ENCODE data around the gene GLIS1.

Gene GLIS1

GRCh38 chr1:53626616-53627015 is 112.3 kb downstream of the GLIS1 start:
- no peaks in the 10 kb centered on the region for H3K9me2 ChIP-seq (replicated peaks; ENCODE audit: control insufficient read depth, low read length)
- H3K36me3 ChIP-seq (ENCODE audit: control insufficient read depth, low read length) = no peaks in the 10 kb centered on the region
- H3K27me3 ChIP-seq (ENCODE audit: control insufficient read depth, low read length) = peaks cover 3% of the 10 kb centered on the region; the same call in 1 of the 2 replicates
- no peak overlapping the region for H3K4me3 ChIP-seq (ENCODE audit: low read length)
- H3K4me1 ChIP-seq (ENCODE audit: control insufficient read depth, low read length) = no peaks in the 10 kb centered on the region
- H3K9me3 ChIP-seq (ENCODE audit: control insufficient read depth, insufficient read depth, low read length) = no peaks in the 10 kb centered on the region
- TF ChIP-seq EZH2phosphoT487 (IDR thresholded peaks at IDR 0.05; ENCODE audit: borderline replicate concordance, low read length) (no peak), CTCF (IDR thresholded peaks at IDR 0.05; ENCODE audit: low read depth, low read length, poor library complexity, severe bottlenecking) (no peak)
- H3F3A ChIP-seq (ENCODE audit: control insufficient read depth, insufficient read depth) = no peaks in the 10 kb centered on the region
- H4K20me1 ChIP-seq (ENCODE audit: control insufficient read depth, insufficient read depth, low read depth, low read length) = no peaks in the 10 kb centered on the region
- no peak overlapping the region for H3K27ac ChIP-seq (ENCODE audit: low read depth, low read length)
- H3K4me2 ChIP-seq (ENCODE audit: low read length) = no peak overlapping the region
- no peaks in the 10 kb centered on the region for H3K79me2 ChIP-seq (ENCODE audit: control insufficient read depth, low read length)

- Histone ChIP-seq H3F3A (ENCODE audit: control insufficient read depth, insufficient read depth) (no peaks in the 10 kb centered on the region), H3K79me2 (ENCODE audit: control insufficient read depth, low read length) (no peaks in the 10 kb centered on the region), H3K27me3 (ENCODE audit: control insufficient read depth, low read length) (peaks cover 3% of the 10 kb centered on the region; the same call in 1 of the 2 replicates), H3K9me3 (ENCODE audit: control insufficient read depth, insufficient read depth, low read length) (no peaks in the 10 kb centered on the region), H3K4me3 (ENCODE audit: low read length) (no peak overlapping the region), H3K4me1 (ENCODE audit: control insufficient read depth, low read length) (no peaks in the 10 kb centered on the region), H3K9me2 (replicated peaks; ENCODE audit: control insufficient read depth, low read length) (no peaks in the 10 kb centered on the region), H4K20me1 (ENCODE audit: control insufficient read depth, insufficient read depth, low read depth, low read length) (no peaks in the 10 kb centered on the region), H3K27ac (ENCODE audit: low read depth, low read length) (no peak overlapping the region), H3K4me2 (ENCODE audit: low read length) (no peak overlapping the region), H3K36me3 (ENCODE audit: control insufficient read depth, low read length) (no peaks in the 10 kb centered on the region)
- TF ChIP-seq CTCF (IDR thresholded peaks at IDR 0.05; ENCODE audit: low read depth, low read length, poor library complexity, severe bottlenecking) (no peak), EZH2phosphoT487 (IDR thresholded peaks at IDR 0.05; ENCODE audit: borderline replicate concordance, low read length) (no peak)
Observed at GRCh38 chr1:53625766-53626520, 113.0 kb downstream of the GLIS1 start.

- Histone ChIP-seq H3F3A (ENCODE audit: control insufficient read depth, insufficient read depth) (no peaks in the 10 kb centered on the region), H3K79me2 (ENCODE audit: control insufficient read depth, low read length) (no peaks in the 10 kb centered on the region), H3K4me1 (ENCODE audit: control insufficient read depth, low read length) (no peaks in the 10 kb centered on the region), H3K27me3 (ENCODE audit: control insufficient read depth, low read length) (peaks cover 3% of the 10 kb centered on the region; the same call in 1 of the 2 replicates), H3K9me2 (replicated peaks; ENCODE audit: control insufficient read depth, low read length) (no peaks in the 10 kb centered on the region), H3K9me3 (ENCODE audit: control insufficient read depth, insufficient read depth, low read length) (no peaks in the 10 kb centered on the region), H3K36me3 (ENCODE audit: control insufficient read depth, low read length) (no peaks in the 10 kb centered on the region), H3K4me3 (ENCODE audit: low read length) (no peak overlapping the region), H3K4me2 (ENCODE audit: low read length) (no peak overlapping the region), H4K20me1 (ENCODE audit: control insufficient read depth, insufficient read depth, low read depth, low read length) (no peaks in the 10 kb centered on the region), H3K27ac (ENCODE audit: low read depth, low read length) (no peak overlapping the region)
- TF ChIP-seq EZH2phosphoT487 (IDR thresholded peaks at IDR 0.05; ENCODE audit: borderline replicate concordance, low read length) (no peak), CTCF (IDR thresholded peaks at IDR 0.05; ENCODE audit: low read depth, low read length, poor library complexity, severe bottlenecking) (no peak)
Observed at GRCh38 chr1:53625049-53625448, 113.9 kb downstream of the GLIS1 start.

Data from DOHH2 (cell line).